Liver (tissue), 9 donors: Measurements from ENCODE around the gene POU6F2. TPM values are rescaled to one million over a fixed set of nuclear protein-coding genes. Genes with fewer than 3 reads are reported as not detected.

Experiments
- DNase-seq: peaks from one replicate; pipeline ENCODE4 v3.0.0-alpha.2; 2017; ENCODE audit warnings: low spot score
- H3K27ac ChIP-seq, 2 donors: one replicate each; pipeline ENCODE4 v1.7.0; 2013; ENCODE audit warnings: inconsistent platforms in 2 of 2, low read length in 2 of 2, control low read depth in 1 of 2, low read depth in 1 of 2, mild to moderate bottlenecking in 1 of 2
- H3K27me3 ChIP-seq, 4 donors: one replicate each; pipeline versions ENCODE4 v1.6.1 to v1.7.0; 2013; ENCODE audit warnings: low read length in 3 of 4, inconsistent platforms in 1 of 4, mild to moderate bottlenecking in 1 of 4, moderate library complexity in 1 of 4; ENCODE audit not compliant: control insufficient read depth in 4 of 4, insufficient read depth in 4 of 4
- H3K36me3 ChIP-seq, 4 donors: one replicate each; pipeline versions ENCODE4 v1.6.1 to v1.7.0; 2013; ENCODE audit warnings: low read length in 3 of 4, mild to moderate bottlenecking in 3 of 4, low read depth in 1 of 4, moderate library complexity in 1 of 4; ENCODE audit not compliant: control insufficient read depth in 4 of 4, insufficient read depth in 3 of 4
- H3K4me1 ChIP-seq, 4 donors: one replicate each; pipeline versions ENCODE4 v1.6.1 to v1.7.0; 2013; ENCODE audit warnings: low read length in 3 of 4, mild to moderate bottlenecking in 3 of 4, moderate library complexity in 1 of 4; ENCODE audit not compliant: control insufficient read depth in 4 of 4, insufficient read depth in 4 of 4
- H3K4me3 ChIP-seq, 3 donors: one replicate each; pipeline versions ENCODE4 v1.6.1 to v1.7.0; 2013; ENCODE audit warnings: low read length in 3 of 3, control low read depth in 1 of 3, low read depth in 1 of 3, mild to moderate bottlenecking in 1 of 3
- H3K9ac ChIP-seq, 2 donors: one replicate each; pipeline ENCODE4 v1.7.0; 2013; ENCODE audit warnings: low read length in 2 of 2, mild to moderate bottlenecking in 2 of 2, moderate library complexity in 2 of 2, control low read depth in 1 of 2, low read depth in 1 of 2
- H3K9me3 ChIP-seq, 4 donors: one replicate each; pipeline versions ENCODE4 v1.6.1 to v1.7.0; 2013; ENCODE audit warnings: low read length in 3 of 4; ENCODE audit not compliant: control insufficient read depth in 4 of 4
- FOXA1 ChIP-seq: IDR thresholded peaks from 2 replicates; pipeline ENCODE4 v1.6.1; 2016; ENCODE audit warnings: antibody characterized with exemption
- GABPA ChIP-seq, 2 donors: IDR thresholded peaks in 1 of 2; conservative IDR thresholded peaks in 1 of 2; 2 replicates each; pipeline ENCODE4 v1.6.1; 2016; ENCODE audit warnings: antibody characterized with exemption in 2 of 2, mild to moderate bottlenecking in 1 of 2, moderate library complexity in 1 of 2
- HNF4A ChIP-seq, 2 donors: conservative IDR thresholded peaks; 2 replicates each; pipeline ENCODE4 v1.6.1; 2016; ENCODE audit warnings: antibody characterized with exemption in 2 of 2, mild to moderate bottlenecking in 2 of 2
- HNF4G ChIP-seq: IDR thresholded peaks from 2 replicates; pipeline ENCODE4 v1.6.1; 2016; ENCODE audit warnings: antibody characterized with exemption
- JUND ChIP-seq, 2 donors: IDR thresholded peaks; 2 replicates each; pipeline ENCODE4 v1.6.1; 2016; ENCODE audit warnings: antibody characterized with exemption in 2 of 2
- RAD21 ChIP-seq, 2 donors: IDR thresholded peaks; 2 replicates each; pipeline ENCODE4 v1.6.1; 2016; ENCODE audit warnings: antibody characterized with exemption in 2 of 2, mild to moderate bottlenecking in 2 of 2
- RXRA ChIP-seq, 2 donors: IDR thresholded peaks; 2 replicates each; pipeline ENCODE4 v1.6.1; 2017 to 2018; ENCODE audit warnings: antibody characterized with exemption in 2 of 2, mild to moderate bottlenecking in 1 of 2
- TAF1 ChIP-seq: conservative IDR thresholded peaks from 2 replicates; pipeline ENCODE4 v1.6.1; 2016; ENCODE audit warnings: antibody characterized with exemption, mild to moderate bottlenecking
- YY1 ChIP-seq: IDR thresholded peaks from 2 replicates; pipeline ENCODE4 v1.6.1; 2016; ENCODE audit warnings: antibody characterized with exemption, mild to moderate bottlenecking
- WGBS: extraction: QIAGEN DNeasy Blood & Tissue Kit; methylation state at CpG from one replicate; pipeline ENCODE4 v1.1.7; 2013; 5-methylcytosine and 5-hydroxymethylcytosine counted together
- polyA plus RNA-seq, 2 donors: library from polyadenylated mRNA; stranded (reverse) in 1 of 2; unstranded in 1 of 2; fragments of 200-250 nt in 1 of 2; fragments of >200 nt in 1 of 2; fragmentation: Nextera tagmentation in 1 of 2; extraction: Ambion mirVana in 1 of 2; gene quantifications; one replicate each; pipeline versions ENCODE4 v1.2.1 to v1.2.3, GENCODE V29; 2013 to 2015
- total RNA-seq, 2 donors: library from RNA; depleted of rRNA; stranded (reverse); fragments of >200 nt; gene quantifications; one replicate each; pipeline ENCODE4 v1.2.3, GENCODE V29; 2014
- TF ChIP-seq, protein P1 (sequence below): IDR thresholded peaks from 2 replicates; pipeline ENCODE4 v1.6.1; 2016; ENCODE audit warnings: antibody characterized with exemption, mild to moderate bottlenecking
- TF ChIP-seq, protein P2 (sequence below): IDR thresholded peaks from 2 replicates; pipeline ENCODE4 v1.6.1; 2016; ENCODE audit warnings: antibody characterized with exemption
- TF ChIP-seq, protein P3 (sequence below): fragments of 150-350 bp; IDR thresholded peaks from 2 replicates; pipeline ENCODE4 v1.5.1; 2017; ENCODE audit warnings: improper control_type of control experiment, low read depth, low read length; ENCODE audit not compliant: missing input control
- TF ChIP-seq, protein P4 (sequence below): IDR thresholded peaks from 2 replicates; pipeline ENCODE4 v1.6.1; 2016; ENCODE audit warnings: antibody characterized with exemption
- donor health status: healthy.
- donor health status: healthy.
- donor health status: healthy.
- donor health status: healthy.
- donor health status: healthy.

The POU6F2 gene
- total and polyA plus RNA-seq, 4 donors: under 0.01 to 0.24 (median 0.08) TPM; not detected in 1

DNA sequence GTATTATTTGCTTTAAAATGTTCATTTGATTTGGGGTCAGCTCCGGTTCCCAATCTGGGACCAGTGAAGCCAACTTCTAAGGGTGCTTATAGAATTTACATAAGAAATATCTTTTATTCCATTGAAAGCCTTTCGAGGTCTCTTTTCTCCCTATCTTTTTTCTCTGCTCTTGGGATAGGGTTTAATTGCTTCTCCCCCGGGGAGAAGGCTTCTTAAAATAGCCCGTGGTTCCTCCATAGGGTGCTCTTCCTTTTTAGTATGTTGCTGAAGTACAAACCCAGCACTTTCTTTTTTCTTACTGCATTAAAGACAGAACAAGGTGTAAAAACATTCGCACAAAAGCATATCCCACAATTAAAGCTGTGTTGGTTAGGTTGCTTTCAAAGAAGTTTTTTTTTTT lies 107.5 kb downstream of the POU6F2 start:
- Histone ChIP-seq H3K27ac (no peak overlapping the region), H3K27me3 (no peaks in the 10 kb centered on the region), H3K4me1 (no peaks in the 10 kb centered on the region), H3K4me3 (no peak overlapping the region), H3K36me3 (no peaks in the 10 kb centered on the region), H3K9me3 (no peaks in the 10 kb centered on the region), H3K9ac (no peak overlapping the region)
- 40% methylated on average over 5 of the region's 5 CpGs for WGBS
- DNase-seq: no peak
- no peak for TF ChIP-seq JUND (IDR thresholded peaks at IDR 0.05)
- no peak for TF ChIP-seq RAD21 (IDR thresholded peaks at IDR 0.05)
- TF ChIP-seq FOXA1: no peak
- TF ChIP-seq, protein P1, sequence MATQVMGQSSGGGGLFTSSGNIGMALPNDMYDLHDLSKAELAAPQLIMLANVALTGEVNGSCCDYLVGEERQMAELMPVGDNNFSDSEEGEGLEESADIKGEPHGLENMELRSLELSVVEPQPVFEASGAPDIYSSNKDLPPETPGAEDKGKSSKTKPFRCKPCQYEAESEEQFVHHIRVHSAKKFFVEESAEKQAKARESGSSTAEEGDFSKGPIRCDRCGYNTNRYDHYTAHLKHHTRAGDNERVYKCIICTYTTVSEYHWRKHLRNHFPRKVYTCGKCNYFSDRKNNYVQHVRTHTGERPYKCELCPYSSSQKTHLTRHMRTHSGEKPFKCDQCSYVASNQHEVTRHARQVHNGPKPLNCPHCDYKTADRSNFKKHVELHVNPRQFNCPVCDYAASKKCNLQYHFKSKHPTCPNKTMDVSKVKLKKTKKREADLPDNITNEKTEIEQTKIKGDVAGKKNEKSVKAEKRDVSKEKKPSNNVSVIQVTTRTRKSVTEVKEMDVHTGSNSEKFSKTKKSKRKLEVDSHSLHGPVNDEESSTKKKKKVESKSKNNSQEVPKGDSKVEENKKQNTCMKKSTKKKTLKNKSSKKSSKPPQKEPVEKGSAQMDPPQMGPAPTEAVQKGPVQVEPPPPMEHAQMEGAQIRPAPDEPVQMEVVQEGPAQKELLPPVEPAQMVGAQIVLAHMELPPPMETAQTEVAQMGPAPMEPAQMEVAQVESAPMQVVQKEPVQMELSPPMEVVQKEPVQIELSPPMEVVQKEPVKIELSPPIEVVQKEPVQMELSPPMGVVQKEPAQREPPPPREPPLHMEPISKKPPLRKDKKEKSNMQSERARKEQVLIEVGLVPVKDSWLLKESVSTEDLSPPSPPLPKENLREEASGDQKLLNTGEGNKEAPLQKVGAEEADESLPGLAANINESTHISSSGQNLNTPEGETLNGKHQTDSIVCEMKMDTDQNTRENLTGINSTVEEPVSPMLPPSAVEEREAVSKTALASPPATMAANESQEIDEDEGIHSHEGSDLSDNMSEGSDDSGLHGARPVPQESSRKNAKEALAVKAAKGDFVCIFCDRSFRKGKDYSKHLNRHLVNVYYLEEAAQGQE: no peak
- no peak for TF ChIP-seq RXRA (IDR thresholded peaks at IDR 0.05)
- TF ChIP-seq TAF1: no peak
- no peak for TF ChIP-seq YY1
- TF ChIP-seq HNF4G: no peak
- no peak for TF ChIP-seq HNF4A (conservative IDR thresholded peaks at IDR 0.05)
- TF ChIP-seq GABPA (IDR thresholded peaks at IDR 0.05 in 1 of 2, conservative IDR thresholded peaks at IDR 0.05 in 1 of 2): no peak
- TF ChIP-seq, protein P2, sequence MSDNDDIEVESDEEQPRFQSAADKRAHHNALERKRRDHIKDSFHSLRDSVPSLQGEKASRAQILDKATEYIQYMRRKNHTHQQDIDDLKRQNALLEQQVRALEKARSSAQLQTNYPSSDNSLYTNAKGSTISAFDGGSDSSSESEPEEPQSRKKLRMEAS: no peak
- TF ChIP-seq, protein P3, sequence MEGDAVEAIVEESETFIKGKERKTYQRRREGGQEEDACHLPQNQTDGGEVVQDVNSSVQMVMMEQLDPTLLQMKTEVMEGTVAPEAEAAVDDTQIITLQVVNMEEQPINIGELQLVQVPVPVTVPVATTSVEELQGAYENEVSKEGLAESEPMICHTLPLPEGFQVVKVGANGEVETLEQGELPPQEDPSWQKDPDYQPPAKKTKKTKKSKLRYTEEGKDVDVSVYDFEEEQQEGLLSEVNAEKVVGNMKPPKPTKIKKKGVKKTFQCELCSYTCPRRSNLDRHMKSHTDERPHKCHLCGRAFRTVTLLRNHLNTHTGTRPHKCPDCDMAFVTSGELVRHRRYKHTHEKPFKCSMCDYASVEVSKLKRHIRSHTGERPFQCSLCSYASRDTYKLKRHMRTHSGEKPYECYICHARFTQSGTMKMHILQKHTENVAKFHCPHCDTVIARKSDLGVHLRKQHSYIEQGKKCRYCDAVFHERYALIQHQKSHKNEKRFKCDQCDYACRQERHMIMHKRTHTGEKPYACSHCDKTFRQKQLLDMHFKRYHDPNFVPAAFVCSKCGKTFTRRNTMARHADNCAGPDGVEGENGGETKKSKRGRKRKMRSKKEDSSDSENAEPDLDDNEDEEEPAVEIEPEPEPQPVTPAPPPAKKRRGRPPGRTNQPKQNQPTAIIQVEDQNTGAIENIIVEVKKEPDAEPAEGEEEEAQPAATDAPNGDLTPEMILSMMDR: no peak

DNA sequence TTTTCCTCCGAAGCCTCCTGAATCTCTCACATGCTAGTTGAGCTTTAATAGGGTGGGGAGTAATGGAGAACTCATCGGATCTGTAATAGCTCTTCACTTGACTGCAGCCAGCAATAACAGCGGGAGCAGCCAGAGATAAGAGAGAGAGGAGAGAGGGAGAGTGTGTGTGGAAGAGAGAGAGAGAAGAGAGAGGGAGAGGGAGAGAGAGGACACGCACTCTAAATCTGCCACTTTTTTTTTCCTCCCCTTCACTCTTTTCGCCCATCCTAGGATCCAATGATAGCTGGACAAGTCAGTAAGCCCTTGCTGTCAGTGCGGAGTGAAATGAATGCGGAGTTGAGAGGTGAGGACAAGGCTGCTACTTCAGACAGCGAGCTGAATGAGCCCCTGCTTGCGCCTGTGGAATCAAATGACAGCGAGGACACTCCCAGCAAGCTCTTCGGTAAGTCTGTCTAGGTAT lies 107.9 kb downstream of the POU6F2 start:
- Histone ChIP-seq H3K9ac (no peak overlapping the region), H3K4me3 (no peak overlapping the region)
- WGBS: 40% methylated on average over 11 of the region's 11 CpGs

More for the DNA sequence above, 107.9 kb downstream of the POU6F2 start:
- TF ChIP-seq, protein P4, sequence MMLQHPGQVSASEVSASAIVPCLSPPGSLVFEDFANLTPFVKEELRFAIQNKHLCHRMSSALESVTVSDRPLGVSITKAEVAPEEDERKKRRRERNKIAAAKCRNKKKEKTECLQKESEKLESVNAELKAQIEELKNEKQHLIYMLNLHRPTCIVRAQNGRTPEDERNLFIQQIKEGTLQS: no peak
- no peaks in the 10 kb centered on the region for H3K4me1 ChIP-seq
- no peak overlapping the region for H3K27ac ChIP-seq
- no peak for DNase-seq
- no peaks in the 10 kb centered on the region for H3K9me3 ChIP-seq
- H3K36me3 ChIP-seq: no peaks in the 10 kb centered on the region
- no peaks in the 10 kb centered on the region for H3K27me3 ChIP-seq
